Esophagus muscularis mucosa (tissue), 4 donors: Measurements from ENCODE around the gene NEK4. TPM values are rescaled to one million over a fixed set of nuclear protein-coding genes. Genes with fewer than 3 reads are reported as not detected.

ENCODE experiments used
- DNase-seq: peaks from one replicate; pipeline ENCODE4 v3.0.0-alpha.2; 2017; ENCODE audit errors: extremely low spot score
- H3K27ac ChIP-seq, 4 donors: fragments of 200-600 bp; sonication (generic); replicated peaks in 1 of 4; 1 replicate in 3 of 4; 2 replicates in 1 of 4; pipeline ENCODE4 v1.5.1; 2016 to 2019; ENCODE audit warnings: mild to moderate bottlenecking in 1 of 4
- H3K27me3 ChIP-seq, 4 donors: fragments of 200-600 bp; sonication (generic); one replicate each; pipeline versions ENCODE4 v1.5.1 to v1.6.0; 2016 to 2019
- H3K36me3 ChIP-seq, 4 donors: fragments of 200-600 bp; sonication (generic); one replicate each; pipeline ENCODE4 v1.5.1; 2016 to 2019
- H3K4me1 ChIP-seq, 4 donors: fragments of 200-600 bp; sonication (generic); one replicate each; pipeline ENCODE4 v1.5.1; 2016 to 2019
- H3K4me3 ChIP-seq, 4 donors: fragments of 200-600 bp; sonication (generic); 1 replicate in 2 of 4; 2 replicates in 2 of 4; pipeline ENCODE4 v1.5.1; 2016 to 2019; ENCODE audit warnings: mild to moderate bottlenecking in 4 of 4, moderate library complexity in 1 of 4
- H3K9me3 ChIP-seq, 4 donors: fragments of 200-600 bp; sonication (generic); 1 replicate in 3 of 4; 2 replicates in 1 of 4; pipeline ENCODE4 v1.5.1; 2016 to 2019
- EP300 ChIP-seq: sonication (generic); formaldehyde crosslinking; IDR thresholded peaks from one replicate; pipeline ENCODE4 v1.6.1; 2017; ENCODE audit warnings: antibody characterized with exemption
- POLR2A ChIP-seq: fragments of 450-650 bp; IDR thresholded peaks from one replicate; pipeline ENCODE4 v1.6.1; 2017; ENCODE audit warnings: antibody characterized with exemption, moderate library complexity, mild to moderate bottlenecking, low read depth
- POLR2AphosphoS5 ChIP-seq, 2 donors: sonication (generic); formaldehyde crosslinking; IDR thresholded peaks; one replicate each; pipeline ENCODE4 v1.6.1; 2017; ENCODE audit warnings: antibody characterized with exemption in 2 of 2
- WGBS: methylation state at CpG from one replicate; pipeline ENCODE4 v1.1.5; 2018; 5-methylcytosine and 5-hydroxymethylcytosine counted together
- intact Hi-C: fragments of 100-400 bp; cut with DNase I; formaldehyde crosslinking; loops from one replicate; pipeline ENCODE4 v1.15.1; 2023
- total RNA-seq, 4 donors: library from RNA; depleted of rRNA; stranded (reverse); fragments of >200 nt; gene quantifications; one replicate each; pipeline versions ENCODE4 v1.1.0 to v1.2.1, GENCODE V29; 2016
- TF ChIP-seq, protein P1 (sequence below), 3 experiments: fragments of 200-600 bp in 2 of 3; fragments of 450-650 bp in 1 of 3; sonication (generic) in 2 of 3; IDR thresholded peaks; one replicate each; pipeline ENCODE4 v1.5.1; 2017 to 2019; ENCODE audit warnings: antibody characterized with exemption in 3 of 3, mild to moderate bottlenecking in 2 of 3, moderate library complexity in 1 of 3

Gene NEK4
- total RNA-seq, 4 donors from 2014 or later, result 19.1 to 29.2 (median 23.6) TPM

- H3K4me1 ChIP-seq, result no peaks in the 10 kb centered on the region
- peaks cover 5 to 29% (median 10%) of the 10 kb centered on the region in 4 donors for H3K36me3 ChIP-seq
- H3K27ac ChIP-seq, result no peak overlapping the region
- no peaks in the 10 kb centered on the region for H3K27me3 ChIP-seq
- intact Hi-C loops, result no loop called here
- TF ChIP-seq POLR2A (no peak), POLR2AphosphoS5 (IDR thresholded peaks at IDR 0.05) (no peak), EP300 (no peak)
- TF ChIP-seq, protein P1, sequence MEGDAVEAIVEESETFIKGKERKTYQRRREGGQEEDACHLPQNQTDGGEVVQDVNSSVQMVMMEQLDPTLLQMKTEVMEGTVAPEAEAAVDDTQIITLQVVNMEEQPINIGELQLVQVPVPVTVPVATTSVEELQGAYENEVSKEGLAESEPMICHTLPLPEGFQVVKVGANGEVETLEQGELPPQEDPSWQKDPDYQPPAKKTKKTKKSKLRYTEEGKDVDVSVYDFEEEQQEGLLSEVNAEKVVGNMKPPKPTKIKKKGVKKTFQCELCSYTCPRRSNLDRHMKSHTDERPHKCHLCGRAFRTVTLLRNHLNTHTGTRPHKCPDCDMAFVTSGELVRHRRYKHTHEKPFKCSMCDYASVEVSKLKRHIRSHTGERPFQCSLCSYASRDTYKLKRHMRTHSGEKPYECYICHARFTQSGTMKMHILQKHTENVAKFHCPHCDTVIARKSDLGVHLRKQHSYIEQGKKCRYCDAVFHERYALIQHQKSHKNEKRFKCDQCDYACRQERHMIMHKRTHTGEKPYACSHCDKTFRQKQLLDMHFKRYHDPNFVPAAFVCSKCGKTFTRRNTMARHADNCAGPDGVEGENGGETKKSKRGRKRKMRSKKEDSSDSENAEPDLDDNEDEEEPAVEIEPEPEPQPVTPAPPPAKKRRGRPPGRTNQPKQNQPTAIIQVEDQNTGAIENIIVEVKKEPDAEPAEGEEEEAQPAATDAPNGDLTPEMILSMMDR (IDR thresholded peaks at IDR 0.05), result no peak
- 80% methylated on average over 1 of the region's 1 CpG for WGBS
- no peak for DNase-seq
- no peak overlapping the region for H3K4me3 ChIP-seq
- no peaks in the 10 kb centered on the region for H3K9me3 ChIP-seq
Observed at GRCh38 chr3:52721730-52722008, 49.1 kb downstream of the NEK4 start.

DNA sequence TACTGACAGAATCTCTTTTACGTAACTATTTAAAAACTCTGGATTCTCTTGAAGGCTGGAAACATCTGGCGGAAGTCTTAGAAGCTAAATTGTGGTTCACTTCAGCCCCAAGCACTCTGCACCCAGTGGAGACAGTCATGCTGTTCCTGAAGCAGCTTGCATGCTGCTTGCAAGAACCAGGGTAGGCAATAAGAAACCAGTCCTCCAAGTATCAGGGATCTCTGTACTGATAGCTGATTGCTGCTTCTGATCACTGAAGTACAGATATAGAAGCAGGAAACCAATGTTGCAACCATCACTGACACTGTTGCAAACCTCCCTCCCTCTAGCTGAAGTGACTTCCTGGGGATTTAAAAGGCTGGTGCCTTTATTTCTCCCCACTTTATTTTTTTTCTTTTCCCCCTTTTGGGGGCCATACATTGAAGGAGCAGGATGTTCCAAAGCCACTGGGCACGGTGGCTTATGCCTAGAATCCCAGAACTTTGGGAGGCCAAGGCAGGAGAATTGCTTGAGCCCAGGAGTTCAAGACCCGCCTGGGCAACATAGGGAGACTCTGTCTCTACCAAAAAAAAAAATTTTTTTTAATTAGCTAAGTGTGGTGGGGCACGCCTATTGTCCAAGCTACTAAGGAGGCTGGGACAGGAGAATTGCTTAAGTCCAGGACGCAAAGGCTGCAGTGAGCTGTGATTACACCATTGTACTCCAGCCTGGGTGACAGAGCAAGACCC lies 49.6 kb downstream of the NEK4 start:
- Histone ChIP-seq H3K27ac (no peak overlapping the region), H3K4me1 (no peaks in the 10 kb centered on the region), H3K36me3 (peaks cover 5 to 29% (median 10%) of the 10 kb centered on the region in 4 donors), H3K4me3 (no peak overlapping the region), H3K9me3 (no peaks in the 10 kb centered on the region), H3K27me3 (no peaks in the 10 kb centered on the region)
- DNase-seq, result no peak
- intact Hi-C loops, result no loop called here
- 80% methylated on average over 6 of the region's 6 CpGs for WGBS
- TF ChIP-seq EP300, result no peak
- TF ChIP-seq, protein P1 (IDR thresholded peaks at IDR 0.05), result no peak
- TF ChIP-seq POLR2AphosphoS5 (IDR thresholded peaks at IDR 0.05), result no peak
- no peak for TF ChIP-seq POLR2A

DNA sequence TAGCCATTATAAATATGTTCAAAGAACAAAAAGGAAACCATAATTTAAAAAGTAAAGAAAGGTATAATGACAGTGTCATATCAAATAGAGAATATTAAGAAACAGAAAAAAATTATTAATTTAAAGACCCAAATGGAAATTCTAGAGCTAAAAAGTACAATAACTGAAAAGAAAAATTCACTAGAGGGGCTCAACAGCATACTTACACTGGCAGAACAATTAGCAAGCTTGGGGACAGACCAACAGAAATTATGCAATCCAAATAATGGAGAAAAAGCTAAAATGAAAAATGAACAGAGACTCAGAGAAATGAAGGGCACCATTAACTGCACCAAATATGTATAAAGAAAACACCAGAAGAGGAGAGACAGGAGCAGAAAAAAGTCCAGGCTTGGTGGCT lies 51.1 kb downstream of the NEK4 start:
- Histone ChIP-seq H3K4me3 (no peak overlapping the region), H3K27ac (no peak overlapping the region), H3K4me1 (peaks cover 0 to 5% (median 2%) of the 10 kb centered on the region in 4 donors), H3K27me3 (no peaks in the 10 kb centered on the region), H3K36me3 (peaks cover 5 to 29% (median 11%) of the 10 kb centered on the region in 4 donors), H3K9me3 (no peaks in the 10 kb centered on the region)
- no peak for DNase-seq
- TF ChIP-seq POLR2A, result no peak
- TF ChIP-seq, protein P1 (IDR thresholded peaks at IDR 0.05), result no peak
- TF ChIP-seq EP300, result no peak
- TF ChIP-seq POLR2AphosphoS5 (IDR thresholded peaks at IDR 0.05), result no peak
- intact Hi-C loops, result no loop called here

GRCh38 chr3:52715714-52716305 lies 54.9 kb downstream of the NEK4 start:
- no peak for DNase-seq
- Histone ChIP-seq H3K4me3 (no peak overlapping the region), H3K27me3 (no peaks in the 10 kb centered on the region), H3K9me3 (no peaks in the 10 kb centered on the region), H3K36me3 (peaks cover 5 to 28% (median 17%) of the 10 kb centered on the region in 4 donors), H3K27ac (no peak overlapping the region), H3K4me1 (peaks cover 0 to 9% (median 3%) of the 10 kb centered on the region in 4 donors)
- intact Hi-C loops, result no loop called here
- WGBS, result 87% methylated on average over 5 of the region's 11 CpGs
- TF ChIP-seq POLR2AphosphoS5 (IDR thresholded peaks at IDR 0.05), result no peak
- no peak for TF ChIP-seq EP300
- no peak for TF ChIP-seq POLR2A

GRCh38 chr3:52714335-52715302 lies 56.1 kb downstream of the NEK4 start:
- no peaks in the 10 kb centered on the region for H3K27me3 ChIP-seq
- no peak for DNase-seq
- TF ChIP-seq POLR2A (no peak), POLR2AphosphoS5 (IDR thresholded peaks at IDR 0.05) (no peak), EP300 (no peak)
- TF ChIP-seq, protein P1 (IDR thresholded peaks at IDR 0.05), result no peak
- 55% methylated on average over 16 of the region's 39 CpGs for WGBS
- no peak overlapping the region for H3K27ac ChIP-seq
- peaks cover 5 to 34% (median 18%) of the 10 kb centered on the region in 4 donors for H3K36me3 ChIP-seq
- H3K4me3 ChIP-seq, result no peak overlapping the region
- peaks cover 0 to 9% (median 3%) of the 10 kb centered on the region in 4 donors for H3K4me1 ChIP-seq
- H3K9me3 ChIP-seq, result no peaks in the 10 kb centered on the region
- intact Hi-C loops, result no loop called here
